H1 (cell line): ENCODE results near the gene B4GALNT3. TPM values are rescaled to one million over a fixed set of nuclear protein-coding genes. Genes with fewer than 3 reads are reported as not detected.

Experiments
- CTCF ChIA-PET: fragments of 300-600 bp; sonication (Branson Sonifier 250); formaldehyde crosslinking; loops from one replicate; lab custom pipeline; 2021; ENCODE audit not compliant: partially characterized antibody; lab: Charles Lee
- POLR2A ChIA-PET: fragments of 300-600 bp; sonication (Branson Sonifier 250); formaldehyde crosslinking; loops from one replicate; lab custom pipeline; 2021; ENCODE audit warnings: inconsistent platforms; ENCODE audit not compliant: partially characterized antibody; lab: Charles Lee
- DNase-seq, 2 experiments: peaks; one replicate each; pipeline versions ENCODE4 v3.0.0 to v3.0.0-alpha.2; 2010 to 2022; ENCODE audit warnings: low spot score in 2 of 2, low read depth in 1 of 2, mixed read lengths in 1 of 2
- FAIRE-seq: peaks from 2 replicates; lab custom pipeline; 2011; peaks lifted over from hg19 to GRCh38; lab: Jason Lieb, UNC
- H2AFZ ChIP-seq: 2 replicates; pipeline ENCODE4 v1.8.1; 2012; ENCODE audit warnings: low read length, inconsistent platforms
- H2AK5ac ChIP-seq: 2 replicates; pipeline ENCODE4 v1.6.1; 2013; ENCODE audit warnings: low read depth, low read length
- H2BK120ac ChIP-seq: replicated peaks from 2 replicates; pipeline ENCODE3; 2013; ENCODE audit warnings: low read depth, low read length, inconsistent platforms
- H2BK12ac ChIP-seq: 2 replicates; pipeline ENCODE4 v1.6.1; 2013; ENCODE audit warnings: low read depth, low read length
- H2BK15ac ChIP-seq: 2 replicates; pipeline ENCODE4 v1.6.1; 2013; ENCODE audit warnings: low read length
- H2BK20ac ChIP-seq: 2 replicates; pipeline ENCODE4 v1.6.1; 2013; ENCODE audit warnings: low read length
- H2BK5ac ChIP-seq: 2 replicates; pipeline ENCODE4 v1.6.1; 2013; ENCODE audit warnings: low read depth, low read length
- H3K14ac ChIP-seq: 2 replicates; pipeline ENCODE4 v1.6.1; 2013; ENCODE audit warnings: inconsistent platforms; ENCODE audit not compliant: insufficient read length
- H3K18ac ChIP-seq: 2 replicates; pipeline ENCODE4 v1.6.1; 2013; ENCODE audit warnings: low read length; ENCODE audit errors: extremely low read depth
- H3K23ac ChIP-seq: 2 replicates; pipeline ENCODE4 v1.6.1; 2013; ENCODE audit warnings: inconsistent platforms; ENCODE audit not compliant: insufficient read length
- H3K23me2 ChIP-seq: 2 replicates; pipeline ENCODE4 v1.6.1; 2013; ENCODE audit warnings: low read depth, low read length
- H3K27ac ChIP-seq: 2 replicates; pipeline ENCODE4 v1.6.1; 2011; ENCODE audit warnings: low read depth, low read length, inconsistent platforms
- H3K27me3 ChIP-seq, 4 experiments: replicated peaks in 1 of 4; 1 replicate in 1 of 4; 2 replicates in 3 of 4; pipeline versions ENCODE4 v1.6.1 to v1.8.1; 2011 to 2013; ENCODE audit warnings: low read length in 3 of 4, mild to moderate bottlenecking in 3 of 4, inconsistent platforms in 2 of 4, mixed read lengths in 2 of 4, moderate library complexity in 1 of 4; ENCODE audit not compliant: control insufficient read depth in 3 of 4, insufficient read depth in 3 of 4; ENCODE audit errors: extremely low read depth in 1 of 4
- H3K36me3 ChIP-seq, 4 experiments: 2 replicates each; pipeline versions ENCODE4 v1.6.1 to v1.8.1; 2011 to 2013; ENCODE audit warnings: mild to moderate bottlenecking in 4 of 4, low read length in 3 of 4, moderate library complexity in 2 of 4, control low read depth in 1 of 4, inconsistent platforms in 1 of 4; ENCODE audit not compliant: insufficient read depth in 4 of 4, control insufficient read depth in 2 of 4
- H3K4ac ChIP-seq: replicated peaks from 2 replicates; pipeline ENCODE3; 2013; ENCODE audit warnings: low read length, low read depth, mixed read lengths, inconsistent platforms; ENCODE audit not compliant: insufficient read length
- H3K4me1 ChIP-seq, 4 experiments: replicated peaks in 1 of 4; 1 replicate in 1 of 4; 2 replicates in 3 of 4; pipeline versions ENCODE4 v1.6.1 to v1.8.1; 2011 to 2013; ENCODE audit warnings: low read length in 3 of 4, inconsistent platforms in 2 of 4, mixed read lengths in 1 of 4; ENCODE audit not compliant: insufficient read depth in 4 of 4, control insufficient read depth in 3 of 4
- H3K4me2 ChIP-seq, 2 experiments: 2 replicates each; pipeline versions ENCODE4 v1.6.1 to v1.8.1; 2011 to 2013; ENCODE audit warnings: low read depth in 2 of 2, low read length in 2 of 2, control low read depth in 1 of 2, inconsistent platforms in 1 of 2, mild to moderate bottlenecking in 1 of 2; ENCODE audit not compliant: insufficient read depth in 1 of 2
- H3K4me3 ChIP-seq, 4 experiments: fragments of 200-600, 300-600 bp in 1 of 4; sonication (generic), shearing (Covaris generic), sonication (Bioruptor Twin) in 1 of 4; 2 replicates each; pipeline versions ENCODE4 v1.5.1 to v1.8.1; 2011 to 2016; ENCODE audit warnings: low read length in 4 of 4, low read depth in 3 of 4, control low read depth in 2 of 4, inconsistent platforms in 2 of 4, mild to moderate bottlenecking in 2 of 4, mixed read lengths in 1 of 4, moderate library complexity in 1 of 4; ENCODE audit not compliant: insufficient read depth in 2 of 4; ENCODE audit errors: extremely low read depth in 1 of 4
- H3K56ac ChIP-seq: replicated peaks from 2 replicates; pipeline ENCODE3; 2013; ENCODE audit warnings: low read depth, mild to moderate bottlenecking, mixed read lengths, low read length, inconsistent platforms; ENCODE audit not compliant: insufficient read length
- H3K79me1 ChIP-seq: 2 replicates; pipeline ENCODE4 v1.6.1; 2013; ENCODE audit warnings: low read depth, low read length, control low read depth
- H3K79me2 ChIP-seq, 2 experiments: 2 replicates each; pipeline versions ENCODE4 v1.6.1 to v1.8.1; 2012 to 2013; ENCODE audit warnings: low read length in 2 of 2, mild to moderate bottlenecking in 2 of 2, inconsistent platforms in 1 of 2; ENCODE audit not compliant: insufficient read depth in 2 of 2, control insufficient read depth in 1 of 2
- H3K9ac ChIP-seq, 4 experiments: replicated peaks in 1 of 4; 1 replicate in 1 of 4; 2 replicates in 3 of 4; pipeline versions ENCODE4 v1.6.1 to v1.8.1; 2011 to 2013; ENCODE audit warnings: low read depth in 3 of 4, low read length in 3 of 4, control low read depth in 2 of 4, mild to moderate bottlenecking in 2 of 4, moderate library complexity in 2 of 4, inconsistent platforms in 1 of 4; ENCODE audit errors: extremely low read depth in 1 of 4
- H3K9me3 ChIP-seq, 2 experiments: 2 replicates each; pipeline versions ENCODE4 v1.6.1 to v1.8.1; 2012 to 2013; ENCODE audit warnings: mild to moderate bottlenecking in 2 of 2, moderate library complexity in 2 of 2, control low read depth in 1 of 2, inconsistent platforms in 1 of 2, low read depth in 1 of 2, low read length in 1 of 2, mixed read lengths in 1 of 2; ENCODE audit not compliant: insufficient read depth in 2 of 2
- H4K20me1 ChIP-seq, 2 experiments: replicated peaks in 1 of 2; 2 replicates each; pipeline versions ENCODE3 to v1.8.1; 2011 to 2013; ENCODE audit warnings: inconsistent platforms in 2 of 2, low read length in 2 of 2, mild to moderate bottlenecking in 1 of 2; ENCODE audit not compliant: insufficient read depth in 2 of 2, control insufficient read depth in 1 of 2
- H4K5ac ChIP-seq: 2 replicates; pipeline ENCODE4 v1.6.1; 2013; ENCODE audit warnings: low read length, low read depth, mixed read lengths, inconsistent platforms; ENCODE audit not compliant: insufficient read length
- H4K8ac ChIP-seq: 2 replicates; pipeline ENCODE4 v1.8.0; 2013; ENCODE audit warnings: mild to moderate bottlenecking, moderate library complexity, low read length, inconsistent platforms; ENCODE audit not compliant: insufficient read depth; ENCODE audit errors: extremely low read depth
- H4K91ac ChIP-seq: replicated peaks from 2 replicates; pipeline ENCODE3; 2013; ENCODE audit warnings: low read length, mixed read lengths, inconsistent platforms; ENCODE audit not compliant: insufficient read length
- CBX8 ChIP-seq: fragments of 300-800, 300-1000 bp; sonication (generic); IDR thresholded peaks from 2 replicates; pipeline ENCODE4 v1.7.1; 2016; ENCODE audit warnings: low read depth, low read length, borderline replicate concordance
- EGR1 ChIP-seq: IDR thresholded peaks from 2 replicates; pipeline ENCODE4 v1.6.1; 2011; ENCODE audit warnings: low read depth, low read length, borderline replicate concordance
- KDM5A ChIP-seq: fragments of 200-600 bp; IDR thresholded peaks from 2 replicates; pipeline ENCODE4 v1.7.1; 2012; ENCODE audit warnings: mild to moderate bottlenecking, low read length, inconsistent platforms, mixed read lengths
- SP4 ChIP-seq: IDR thresholded peaks from 2 replicates; pipeline ENCODE4 v1.6.1; 2012; ENCODE audit warnings: low read length, inconsistent platforms
- SRF ChIP-seq: IDR thresholded peaks from 2 replicates; pipeline ENCODE4 v1.6.1; 2011; ENCODE audit warnings: mild to moderate bottlenecking, low read depth, low read length, moderate library complexity
- USF2 ChIP-seq: IDR thresholded peaks from 2 replicates; pipeline ENCODE4 v1.6.1; 2011; ENCODE audit warnings: low read length, improper control_type of control experiment
- WGBS, 2 experiments: shearing (Covaris generic) in 1 of 2; methylation state at CpG; one replicate each; pipeline versions ENCODE4 v1.1.6 to v1.1.7; 2013 to 2015; ENCODE audit warnings: low lambda C conversion rate in 2 of 2, mixed read lengths in 2 of 2, inconsistent platforms in 1 of 2, low coverage in 1 of 2, missing lambda C conversion rate in 1 of 2; ENCODE audit not compliant: insufficient replicate concordance in 2 of 2, insufficient coverage in 1 of 2, insufficient read length in 1 of 2; ENCODE audit errors: extremely low coverage in 1 of 2, missing lambda C conversion rate in 1 of 2; 5-methylcytosine and 5-hydroxymethylcytosine counted together
- polyA plus RNA-seq, 7 experiments: library from polyadenylated mRNA; depleted of rRNA in 3 of 7; stranded (reverse) in 5 of 7; unstranded in 2 of 7; fragments of >200 nt in 5 of 7; fragments of 200-250 nt in 2 of 7; gene quantifications; 1 replicate in 5 of 7; 2 replicates in 1 of 7; 4 replicates in 1 of 7; pipeline versions ENCODE4 v1.2.1 to v1.2.3, GENCODE V29; 2011 to 2013; ENCODE audit warnings: missing spikeins in 2 of 7, mixed read lengths in 2 of 7
- total RNA-seq: library from RNA; stranded (reverse); fragmentation: NEBNext Ultra II Directional; extraction: Animal tissue kit (Norgen Biotek cat#: 25700); gene quantifications from 2 replicates; pipeline ENCODE4 v1.2.1, GENCODE V29; 2021
- TF ChIP-seq, protein P1 (sequence below): IDR thresholded peaks from 2 replicates; pipeline ENCODE4 v1.6.1; 2012; ENCODE audit warnings: low read length, inconsistent platforms

Gene B4GALNT3
- total and polyA plus RNA-seq, 2 of the 8 experiments (the other 6 are each of a cell fraction or from before 2014, with no cell fraction given), result 12.5 to 20.3 TPM

DNA sequence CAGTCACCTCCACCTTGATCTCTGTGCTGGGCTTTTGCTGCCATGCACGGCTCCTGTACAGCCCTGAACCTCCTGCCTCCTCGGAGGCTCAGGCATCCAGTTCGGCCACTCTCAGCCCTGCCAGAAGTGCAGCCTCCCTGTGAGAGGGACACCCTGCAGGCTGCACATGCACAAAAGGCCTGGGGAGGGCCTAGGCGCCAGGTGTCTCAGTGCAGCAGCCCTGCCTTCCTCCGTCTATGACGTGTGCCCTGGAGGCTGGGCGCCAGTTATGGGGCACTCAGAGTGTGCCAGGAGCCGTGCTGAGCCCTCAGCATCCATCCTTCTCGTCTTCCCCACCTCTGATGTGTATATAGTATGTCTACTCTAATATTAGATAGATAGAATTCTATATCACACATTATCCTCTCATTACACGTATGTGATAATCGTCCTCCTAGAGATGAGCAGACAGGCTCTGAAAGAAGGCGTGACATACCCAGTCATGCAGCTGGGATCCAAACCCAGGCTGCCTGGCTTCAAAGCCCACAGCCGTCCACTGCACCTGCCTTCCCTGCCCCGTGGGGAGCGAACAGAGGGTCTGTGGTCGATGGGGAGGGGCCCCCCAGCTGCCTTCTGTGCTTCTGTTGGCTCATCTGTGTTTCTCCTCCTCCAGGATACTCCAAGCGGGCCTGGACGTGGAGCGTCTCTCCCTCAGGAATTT, 101.1 kb downstream of the B4GALNT3 start:
- FAIRE-seq (no peak), DNase-seq (no peak)
- Histone ChIP-seq H2AK5ac (no peak overlapping the region), H4K91ac (no peak overlapping the region), H3K4me1 (no peaks in the 10 kb centered on the region), H3K9ac (no peak overlapping the region), H3K9me3 (no peaks in the 10 kb centered on the region), H3K79me2 (no peaks in the 10 kb centered on the region), H2BK12ac (no peak overlapping the region), H3K27me3 (no peaks in the 10 kb centered on the region), H4K20me1 (no peaks in the 10 kb centered on the region), H3K18ac (no peak overlapping the region), H3K23ac (no peak overlapping the region), H2BK15ac (no peak overlapping the region), H2AFZ (no peak overlapping the region), H2BK120ac (no peak overlapping the region), H3K56ac (no peak overlapping the region), H4K8ac (no peak overlapping the region; the same call in 1 of the 2 replicates), H3K4me3 (no peak overlapping the region), H4K5ac (no peak overlapping the region), H3K4ac (no peak overlapping the region), H3K14ac (no peak overlapping the region), H2BK5ac (no peak overlapping the region), H3K27ac (no peak overlapping the region), H3K36me3 (no peaks in the 10 kb centered on the region), H2BK20ac (no peak overlapping the region), H3K23me2 (no peaks in the 10 kb centered on the region), H3K4me2 (no peak overlapping the region), H3K79me1 (no peaks in the 10 kb centered on the region)
- CTCF ChIA-PET, result interaction anchor here (0.6 to 3.8 kb wide), 3 partner anchors 14 to 243 kb away, joined by 3 to 15 read pairs (median 3); no protein-coding TSS in a partner anchor
- WGBS, 2 experiments, result 86% methylated on average over 19 of the region's 19 CpGs; no CpG with 5 or more reads in 1 of the 2 experiments
- POLR2A ChIA-PET, result no interaction called here
- TF ChIP-seq USF2 (no peak), KDM5A (no peak), EGR1 (no peak), SRF (no peak), SP4 (no peak), CBX8 (no peak)
- TF ChIP-seq, protein P1, sequence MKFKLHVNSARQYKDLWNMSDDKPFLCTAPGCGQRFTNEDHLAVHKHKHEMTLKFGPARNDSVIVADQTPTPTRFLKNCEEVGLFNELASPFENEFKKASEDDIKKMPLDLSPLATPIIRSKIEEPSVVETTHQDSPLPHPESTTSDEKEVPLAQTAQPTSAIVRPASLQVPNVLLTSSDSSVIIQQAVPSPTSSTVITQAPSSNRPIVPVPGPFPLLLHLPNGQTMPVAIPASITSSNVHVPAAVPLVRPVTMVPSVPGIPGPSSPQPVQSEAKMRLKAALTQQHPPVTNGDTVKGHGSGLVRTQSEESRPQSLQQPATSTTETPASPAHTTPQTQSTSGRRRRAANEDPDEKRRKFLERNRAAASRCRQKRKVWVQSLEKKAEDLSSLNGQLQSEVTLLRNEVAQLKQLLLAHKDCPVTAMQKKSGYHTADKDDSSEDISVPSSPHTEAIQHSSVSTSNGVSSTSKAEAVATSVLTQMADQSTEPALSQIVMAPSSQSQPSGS, result no peak
